IPS-11a (cell line): ENCODE results near the gene ADAMTSL2.

Experiments used
- H3K4me3 ChIP-seq: one replicate; pipeline ENCODE4 v1.5.1; 2013; ENCODE audit warnings: low read depth, low read length, control low read depth

The ADAMTSL2 gene

DNA sequence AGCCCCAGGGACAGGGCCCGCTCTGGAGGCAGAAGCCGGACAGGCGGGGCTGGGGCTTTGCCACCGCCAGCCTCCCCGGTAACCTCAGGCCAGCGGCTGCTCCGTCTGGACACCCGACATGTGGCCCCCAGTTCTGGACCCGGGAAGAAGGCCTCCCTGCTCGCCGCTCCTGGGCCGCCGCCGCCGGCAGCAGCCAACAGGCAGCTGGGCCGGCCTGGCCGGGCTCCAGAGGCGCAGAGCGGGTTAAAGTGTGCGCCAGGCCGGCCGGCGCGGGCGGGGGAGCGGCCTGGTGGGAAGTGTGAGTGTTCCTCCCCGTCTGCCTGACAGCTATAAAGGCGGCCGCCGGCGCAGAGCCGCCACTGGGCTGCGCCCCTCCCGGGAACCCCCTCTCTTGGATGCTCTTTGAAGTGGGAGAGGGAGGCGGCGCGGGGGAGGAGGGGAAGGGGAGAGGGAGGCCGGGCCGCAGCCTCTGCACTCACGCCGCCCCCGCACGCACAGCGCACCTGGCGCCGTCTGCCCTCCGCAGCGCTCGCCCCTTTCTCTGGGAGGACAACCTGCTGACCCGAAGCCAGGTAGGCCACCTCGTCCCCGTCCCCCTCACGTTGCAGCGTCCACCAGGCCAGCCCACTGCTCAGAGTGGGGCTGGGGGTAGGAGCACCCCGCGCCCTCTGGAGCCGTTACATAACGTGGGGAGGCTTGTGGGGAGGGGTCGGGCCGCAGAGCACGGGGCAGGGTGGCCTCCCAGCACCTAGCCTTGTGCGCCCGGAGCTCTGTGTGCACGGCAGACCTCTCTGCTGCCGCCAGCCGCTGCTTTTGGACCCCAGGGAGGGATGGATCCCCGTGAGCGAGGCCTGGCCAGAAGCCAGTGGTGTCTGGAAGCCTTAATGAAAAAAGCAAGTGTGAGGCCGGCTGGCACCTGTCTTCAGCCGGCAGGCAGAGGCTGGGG is at the start of gene ADAMTSL2:
Gene ADAMTSL2 (plus strand): TSS at position 359 of the 946 bp plus-strand sequence. CDS start 2,009 bp downstream, outside the sequence.
- no peak within 1 kb of the TSS for H3K4me3 ChIP-seq

GRCh38 chr9:133485531-133486260 is 48.8 kb upstream of the ADAMTSL2 start:
- H3K4me3 ChIP-seq = no peak overlapping the region

- H3K4me3 ChIP-seq = no peak overlapping the region
Measured at GRCh38 chr9:133487331-133487725, 47.2 kb upstream of the ADAMTSL2 start.

DNA sequence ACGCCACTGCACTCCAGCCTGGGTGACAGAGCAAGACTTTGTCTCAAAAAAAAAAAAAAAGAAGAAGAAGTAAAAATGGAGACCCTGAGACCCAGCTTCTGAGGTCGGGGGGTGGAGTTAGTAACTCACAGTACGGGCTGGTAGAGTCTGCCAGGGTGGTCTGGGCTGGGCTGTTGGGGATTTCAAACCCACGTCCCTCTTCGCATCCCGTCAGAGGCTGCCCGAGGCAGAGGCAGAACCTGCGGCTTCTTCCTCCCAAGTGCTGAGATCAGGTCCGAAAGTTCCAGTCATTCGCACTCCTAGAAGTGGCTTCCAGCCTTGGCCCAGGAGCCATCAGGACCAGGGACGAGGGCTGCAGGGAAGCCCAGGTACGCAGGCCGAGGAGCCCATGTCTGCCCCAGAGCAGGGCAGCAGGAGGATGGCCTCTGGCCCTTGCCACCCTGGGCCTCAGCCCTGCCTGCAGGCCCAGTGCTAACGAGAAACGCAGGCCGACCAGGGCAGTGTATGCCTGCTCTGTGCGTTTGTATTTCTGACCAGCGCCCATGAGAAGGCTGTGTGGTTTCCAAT is 45.7 kb upstream of the ADAMTSL2 start:
- no peak overlapping the region for H3K4me3 ChIP-seq

DNA sequence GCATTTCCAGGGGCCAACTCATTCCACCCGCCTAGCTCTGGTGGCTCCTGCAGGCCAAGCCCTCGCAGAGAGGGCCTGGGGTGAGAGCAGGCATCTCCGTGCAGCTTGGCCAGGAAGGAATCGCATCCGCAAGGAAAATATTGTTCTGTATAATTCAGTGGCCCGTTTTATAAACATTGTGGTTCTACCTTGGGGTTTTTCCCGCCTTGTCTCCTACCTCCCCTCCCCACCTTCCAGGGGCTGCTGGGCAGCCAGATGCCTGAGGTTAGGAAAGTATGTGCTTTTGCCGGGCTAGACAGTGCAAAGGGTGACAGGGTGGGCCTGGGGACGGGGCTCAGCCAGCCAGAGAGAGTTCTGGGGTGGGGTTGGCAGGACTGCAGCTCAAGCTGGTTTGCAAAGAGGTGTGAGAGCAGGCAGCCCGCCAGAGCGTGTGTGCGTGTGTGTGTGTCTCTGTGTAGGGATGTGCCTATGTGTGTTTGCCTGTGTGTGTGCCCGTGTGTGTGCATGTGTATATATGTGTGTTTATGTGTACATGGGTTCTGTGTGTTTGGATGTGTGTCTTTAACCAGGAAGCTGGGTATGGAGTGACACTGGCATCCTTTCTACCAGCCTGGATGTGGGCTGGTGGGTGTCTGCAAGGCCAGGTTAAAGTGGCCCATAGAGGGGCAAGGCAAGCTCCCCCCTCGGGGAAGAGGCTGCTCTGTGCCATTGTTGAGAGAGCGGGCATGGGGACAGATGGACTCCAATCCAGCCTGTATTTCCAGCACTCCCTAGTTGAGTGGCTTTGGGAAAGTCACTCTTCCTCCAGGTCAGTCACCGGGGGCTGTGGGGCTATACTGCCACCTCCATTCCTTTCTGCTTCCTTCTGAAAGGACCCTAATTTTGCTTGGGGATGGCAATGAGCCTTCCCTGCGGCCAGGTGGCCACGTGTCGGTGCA is 45.0 kb upstream of the ADAMTSL2 start:
- no peak overlapping the region for H3K4me3 ChIP-seq

DNA sequence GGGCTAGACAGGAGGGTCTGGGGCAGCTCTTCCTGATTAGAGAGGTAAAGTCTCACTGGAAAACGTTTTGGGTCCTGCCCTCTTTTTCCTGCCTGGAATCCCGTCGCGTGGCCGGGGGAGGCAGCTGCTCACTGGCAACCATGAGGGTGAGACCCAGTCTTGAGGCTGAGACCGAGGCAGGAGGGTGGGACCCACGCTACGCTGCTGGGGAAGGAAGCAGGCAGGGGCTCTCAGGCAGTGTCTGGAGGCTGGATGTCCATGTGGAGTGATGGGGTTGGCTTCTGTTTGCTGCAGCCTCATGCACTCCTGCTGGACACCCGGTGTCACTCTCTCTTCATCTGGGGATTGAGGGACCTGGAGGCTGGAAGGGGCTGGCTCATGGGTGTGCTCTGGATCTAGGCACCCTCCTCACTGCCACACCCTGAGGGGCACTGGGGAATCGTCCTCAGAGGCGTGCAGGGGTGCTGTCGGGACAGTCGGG is 44.3 kb upstream of the ADAMTSL2 start:
- H3K4me3 ChIP-seq = no peak overlapping the region

GRCh38 chr9:133490865-133491655 is 43.4 kb upstream of the ADAMTSL2 start:
- no peak overlapping the region for H3K4me3 ChIP-seq

DNA sequence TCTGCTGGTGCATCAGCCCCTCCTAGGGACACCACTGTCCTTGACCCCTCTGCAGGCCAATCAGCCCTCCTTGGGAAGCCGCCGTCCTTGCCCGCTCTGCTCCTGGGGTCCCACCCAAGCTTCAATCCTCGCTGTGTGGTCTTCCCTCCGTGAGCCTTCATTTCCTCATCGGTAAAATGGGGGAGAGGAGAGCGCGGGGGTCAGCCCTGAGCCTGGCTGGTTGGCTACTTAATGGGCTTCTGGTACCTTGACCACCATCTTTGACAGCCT is 42.9 kb upstream of the ADAMTSL2 start:
- no peak overlapping the region for H3K4me3 ChIP-seq

DNA sequence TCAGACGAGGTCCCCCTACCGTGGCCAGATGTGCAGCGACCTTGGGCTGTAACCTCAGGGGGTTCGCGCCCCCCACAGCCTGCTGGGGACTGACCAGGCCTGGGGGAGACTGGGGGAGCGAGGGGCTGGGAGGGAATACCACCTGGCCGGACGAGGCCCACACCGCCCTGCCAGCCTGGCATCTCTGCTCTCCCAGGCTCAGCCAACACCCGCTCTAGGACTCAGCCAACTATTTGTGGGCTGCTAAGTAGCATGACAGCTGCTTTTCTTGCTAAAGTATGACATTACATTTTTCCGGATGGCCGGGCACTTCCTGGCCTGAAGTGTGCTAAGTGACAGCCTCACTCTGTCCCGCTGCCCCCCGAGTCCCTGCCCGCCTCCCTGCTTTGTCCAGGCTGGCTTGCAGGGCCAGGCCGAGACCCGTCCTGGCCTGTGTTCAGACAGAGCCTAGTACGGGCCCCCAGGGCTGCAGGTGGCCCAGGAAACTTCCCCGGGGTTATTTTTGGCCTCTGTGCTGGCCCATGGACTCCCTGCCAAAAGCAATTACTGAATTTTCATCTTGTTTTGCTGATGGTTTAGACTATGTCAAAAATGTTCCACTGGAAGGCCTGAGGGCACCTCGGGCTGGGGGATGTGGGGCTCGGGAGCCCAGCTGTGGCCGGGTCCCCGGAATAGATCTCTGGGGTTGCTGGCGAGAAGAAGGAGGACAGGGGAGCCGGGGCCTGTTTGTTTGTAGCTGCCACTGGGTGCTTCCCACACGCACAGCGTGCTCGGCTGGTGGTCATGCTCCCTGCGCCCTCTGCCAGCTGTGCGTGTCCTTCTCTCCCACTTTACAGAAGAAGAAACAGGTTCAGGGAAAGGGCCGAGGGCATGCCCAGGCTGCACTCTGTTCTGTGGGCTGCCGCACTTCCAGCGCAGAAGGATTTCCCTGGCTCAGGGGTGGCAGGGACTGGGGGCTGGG is 42.2 kb upstream of the ADAMTSL2 start:
- no peak overlapping the region for H3K4me3 ChIP-seq

- H3K4me3 ChIP-seq = no peak overlapping the region
Measured at GRCh38 chr9:133493428-133493827, 41.1 kb upstream of the ADAMTSL2 start.

DNA sequence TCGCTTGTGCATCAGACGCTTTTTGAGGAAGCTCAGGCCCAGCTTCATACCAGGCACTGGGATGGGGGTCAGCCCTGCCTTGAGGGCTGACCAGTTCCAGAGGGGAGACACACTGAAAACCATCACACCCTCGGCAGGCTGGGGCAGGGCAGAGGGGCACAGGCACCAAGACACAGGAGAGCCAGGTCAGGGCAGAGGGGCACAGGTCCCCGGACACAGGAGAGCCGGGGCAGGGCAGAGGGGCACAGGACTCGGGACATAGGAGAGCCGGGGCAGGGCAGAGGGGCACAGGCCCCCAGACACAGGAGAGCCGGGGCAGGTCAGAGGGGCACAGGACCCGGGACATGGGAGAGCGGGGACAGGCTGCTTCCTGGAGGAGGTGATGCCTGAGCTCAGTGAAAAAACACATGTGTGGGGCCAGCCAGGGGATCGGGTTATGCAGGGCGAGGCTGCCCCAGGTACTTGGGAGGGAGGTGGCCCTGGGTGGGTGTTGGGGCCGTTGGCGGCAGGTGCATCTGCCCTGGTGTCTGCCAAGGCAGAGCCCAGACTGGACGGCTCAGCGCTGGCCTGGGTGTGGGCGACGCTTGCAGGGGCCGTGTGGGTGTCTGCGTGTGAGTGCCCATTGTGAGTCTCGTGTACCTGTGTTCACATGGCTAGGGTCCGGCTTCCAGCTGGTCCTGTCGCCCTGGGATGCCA is 40.5 kb upstream of the ADAMTSL2 start:
- H3K4me3 ChIP-seq = no peak overlapping the region

DNA sequence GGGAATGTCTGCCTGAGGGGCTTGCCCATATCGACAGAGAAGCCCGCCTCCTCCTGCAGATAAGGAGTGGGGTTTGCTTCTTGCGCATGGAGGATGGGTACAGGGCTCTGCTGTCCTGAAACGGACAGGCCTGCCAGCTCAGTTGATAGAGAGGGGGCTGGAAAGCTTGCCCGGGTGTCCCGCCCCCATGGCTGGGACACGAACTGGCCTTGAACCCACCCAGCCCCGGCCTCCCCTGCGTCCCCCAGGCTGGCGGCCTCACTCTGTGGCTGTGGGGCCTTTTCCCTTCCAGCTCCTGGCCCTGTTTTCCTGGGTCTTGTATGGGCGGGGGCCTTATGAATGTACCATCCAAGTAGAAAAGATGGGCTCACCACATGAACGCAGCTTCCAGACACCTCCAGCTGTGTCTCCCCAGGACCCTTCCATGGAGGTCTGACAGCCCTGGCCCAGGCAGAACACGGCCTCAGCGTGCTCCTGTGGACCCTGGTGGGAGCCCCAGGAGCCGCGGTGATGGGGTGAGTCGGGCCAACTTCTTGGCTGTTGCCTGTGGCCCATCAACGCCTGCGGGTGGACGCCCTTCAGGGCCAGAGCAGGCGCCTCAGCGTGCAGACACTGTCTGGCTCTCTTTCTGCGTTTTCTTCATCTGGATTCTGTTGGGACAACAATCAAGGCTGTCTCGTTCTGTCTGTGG is 39.7 kb upstream of the ADAMTSL2 start:
- H3K4me3 ChIP-seq = no peak overlapping the region

- H3K4me3 ChIP-seq = no peak overlapping the region
Measured at GRCh38 chr9:133495327-133496293, 38.9 kb upstream of the ADAMTSL2 start.

DNA sequence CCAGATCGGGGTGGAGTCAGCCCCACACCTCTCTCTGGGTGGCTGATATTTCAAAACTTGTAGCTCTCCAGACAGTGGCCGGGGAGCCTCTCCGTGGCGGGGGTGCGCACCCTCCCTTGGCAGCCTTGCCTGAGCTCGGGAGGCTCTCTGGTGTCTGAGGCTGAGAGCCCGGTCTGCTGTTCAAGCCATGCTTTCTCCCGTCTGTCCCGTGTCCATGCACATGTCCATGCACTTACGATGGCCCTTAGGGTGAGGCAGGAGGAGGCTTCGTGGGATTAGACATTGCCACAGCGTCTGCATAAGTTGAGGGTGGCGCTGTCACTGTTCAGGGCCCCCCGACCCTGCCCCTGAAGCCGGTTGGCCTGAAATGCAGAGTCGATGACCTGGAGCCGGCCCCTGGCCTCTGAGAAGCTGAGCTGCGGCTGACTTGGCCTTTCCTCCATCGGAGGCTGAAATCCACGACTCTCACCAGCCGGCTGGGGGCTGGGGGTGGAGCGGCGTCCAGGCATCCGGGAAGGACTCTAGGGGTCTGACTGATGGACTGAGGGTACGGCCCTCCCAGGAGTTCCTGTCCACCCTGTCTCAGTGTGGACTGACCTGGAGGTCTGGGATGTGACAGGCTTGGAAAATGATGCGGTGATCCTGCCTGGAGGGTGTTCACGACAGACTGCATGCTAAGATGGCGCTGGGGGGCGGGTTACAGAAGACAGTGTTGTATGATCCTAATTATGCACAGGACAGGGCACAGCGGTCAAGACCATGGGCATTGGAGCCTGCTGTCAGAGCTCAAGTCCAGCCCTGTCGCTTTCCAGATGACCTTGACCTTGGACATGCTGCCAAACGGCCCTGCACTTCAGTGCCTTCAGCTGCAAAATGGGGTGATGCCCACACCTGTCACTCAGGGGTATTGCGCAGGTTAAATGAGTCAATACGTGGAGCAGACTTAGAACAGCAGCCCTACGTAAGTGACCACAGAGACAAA is 37.4 kb upstream of the ADAMTSL2 start:
- no peak overlapping the region for H3K4me3 ChIP-seq
